Heart right ventricle (tissue), 16 donors: ENCODE results near the gene PTX4. TPM values are rescaled to one million over a fixed set of nuclear protein-coding genes. Genes with fewer than 3 reads are reported as not detected.
"Not testable (repeated sequence)": the region's sequence is repeated elsewhere in the genome, so short reads cannot be mapped to it uniquely, and the experiment has no call there.

Experiments used
- ATAC-seq, 8 donors: fragments of 200-7000 bp; cut with Tn5 transposase; one replicate each; pipeline ENCODE4 v1.9.1; 2020; ENCODE audit warnings: mild to moderate bottlenecking in 8 of 8, moderate library complexity in 8 of 8, moderate number of reproducible peaks in 1 of 8
- DNase-seq, 2 donors: peaks; one replicate each; pipeline ENCODE4 v3.0.0-alpha.2; 2020
- H3K27ac ChIP-seq, 10 donors: fragments of 200-600 bp; sonication (generic) in 2 of 10; one replicate each; pipeline versions ENCODE4 v1.5.0 to v1.8.0; 2020 to 2022; ENCODE audit warnings: mild to moderate bottlenecking in 3 of 10
- H3K27me3 ChIP-seq, 7 donors: fragments of 200-600 bp; one replicate each; pipeline ENCODE4 v1.8.0; 2021 to 2022; ENCODE audit warnings: mild to moderate bottlenecking in 2 of 7
- H3K36me3 ChIP-seq, 9 donors: fragments of 200-600 bp; sonication (generic) in 1 of 9; one replicate each; pipeline versions ENCODE4 v1.5.0 to v1.8.0; 2020 to 2022; ENCODE audit warnings: mild to moderate bottlenecking in 2 of 9
- H3K4me1 ChIP-seq, 9 donors: fragments of 200-600 bp; sonication (generic) in 1 of 9; one replicate each; pipeline versions ENCODE4 v1.5.0 to v1.8.0; 2020 to 2022; ENCODE audit warnings: mild to moderate bottlenecking in 4 of 9
- H3K4me3 ChIP-seq, 10 donors: fragments of 200-600 bp; sonication (generic) in 2 of 10; one replicate each; pipeline versions ENCODE4 v1.5.0 to v1.8.0; 2020 to 2022; ENCODE audit warnings: mild to moderate bottlenecking in 7 of 10, moderate library complexity in 2 of 10
- H3K9me3 ChIP-seq, 11 donors: fragments of 200-600 bp in 10 of 11; sonication (generic) in 2 of 11; one replicate each; pipeline versions ENCODE4 v1.5.0 to v1.8.0; 2013 to 2022; ENCODE audit warnings: mild to moderate bottlenecking in 2 of 11, control low read depth in 1 of 11, moderate library complexity in 1 of 11
- CTCF ChIP-seq, 9 donors: fragments of 200-600 bp; sonication (generic) in 2 of 9; IDR thresholded peaks; one replicate each; pipeline versions ENCODE4 v1.5.0 to v1.8.0; 2021 to 2022; ENCODE audit warnings: antibody characterized with exemption in 9 of 9, mild to moderate bottlenecking in 5 of 9, moderate library complexity in 1 of 9
- WGBS, 2 donors: extraction: QIAGEN DNeasy Blood & Tissue Kit; methylation state at CpG; one replicate each; pipeline ENCODE4 v1.1.7; 2013; ENCODE audit warnings: inconsistent platforms in 1 of 2; 5-methylcytosine and 5-hydroxymethylcytosine counted together
- intact Hi-C, 10 donors: fragments of 100-400 bp; cut with DNase I; formaldehyde crosslinking; loops; one replicate each; pipeline versions ENCODE4 v1.11.1 to v1.14.2; 2022
- polyA plus RNA-seq, 2 donors: library from polyadenylated mRNA; stranded (reverse); fragments of 200-250 nt; gene quantifications; one replicate each; pipeline ENCODE4 v1.2.3, GENCODE V29; 2013
- total RNA-seq, 10 donors: library from RNA; stranded (reverse); fragmentation: NEBNext Ultra II Directional in 3 of 10; extraction: Animal tissue kit (Norgen Biotek cat#: 25700) in 3 of 10; gene quantifications; one replicate each; pipeline versions ENCODE4 v1.2.1 to v1.2.4, GENCODE V29; 2021 to 2023
- donor health status: Arrhythmogenic right ventricular cardiomyopathy.
- donor health status: ischemic (EF 13 %, LVEDD 7.1; RV severe dilation, severe dysfunction).
- donor health status: healthy with polysubstance abuse.
- donor health status: DM: no; HTN: yes; CAD: no.
- donor health status: DM: no; HTN: no; CAD: no.
- donor health status: ischemic (EF 25% LVEDD 6.9; RV normal size, moderate dysfunction).
- donor health status: ischemic (EF 25% LVEDD 5.7; RV mildly dilated, moderate dysfunction).
- donor health status: healthy.
- donor health status: DM: yes; HTN: yes; CAD: no.
- donor health status: Ischemic cardiomyopathy.
- donor health status: ischemic (EF 35%, LVEDD 5.7; RV mildly dilated, moderate dysfunction).
- donor health status: nonischemic (EF 11% LVEDD 7.7; RV severe dilation, severe dysfunction).
- donor health status: DM: yes; HTN: yes; CAD: no.
- donor health status: PGD.
- donor health status: ischemic (EF 29% LVEDD 5.4; RV normal size, mild dysfunction).
- donor health status: nonischemic (EF 23%, LVEDD 6.1; RV moderate dilation, normal function).

The PTX4 gene
- total and polyA plus RNA-seq, 12 donors = not detected

- no peaks in the 10 kb centered on the region for H3K9me3 ChIP-seq
- no peaks in the 10 kb centered on the region for H3K4me1 ChIP-seq
- 73 to 80% methylated on average over 22 of the region's 22 CpGs for WGBS, 2 donors
- H3K27ac ChIP-seq = no peak overlapping the region
- no peaks in the 10 kb centered on the region for H3K27me3 ChIP-seq
- intact Hi-C loops = no loop called here
- H3K4me3 ChIP-seq = no peak overlapping the region
- DNase-seq (no peak), ATAC-seq (no peak)
- peaks cover 0 to 13% (median 9%) of the 10 kb centered on the region in 9 donors for H3K36me3 ChIP-seq
- TF ChIP-seq CTCF (IDR thresholded peaks at IDR 0.05) = no peak
Measured at GRCh38 chr16:1441391-1441829, 47.3 kb downstream of the PTX4 start.

- peaks cover 0 to 11% (median 0%) of the 10 kb centered on the region in 9 donors for H3K36me3 ChIP-seq
- DNase-seq, H3K27me3 ChIP-seq, ATAC-seq, H3K4me1 ChIP-seq, H3K9me3 ChIP-seq, H3K27ac ChIP-seq, H3K4me3 ChIP-seq, intact Hi-C loops: not testable (repeated sequence)
- 94% methylated on average over 4 of the region's 4 CpGs for WGBS, 2 donors
Measured at GRCh38 chr16:1439699-1440074, 49.1 kb downstream of the PTX4 start.

GRCh38 chr16:1439058-1439698 is 49.6 kb downstream of the PTX4 start:
- Histone ChIP-seq H3K27ac (no peak overlapping the region), H3K36me3 (peaks cover 0 to 11% (median 0%) of the 10 kb centered on the region in 9 donors), H3K9me3 (no peaks in the 10 kb centered on the region), H3K4me1 (no peaks in the 10 kb centered on the region), H3K27me3 (no peaks in the 10 kb centered on the region), H3K4me3 (no peak overlapping the region)
- no peak for ATAC-seq
- intact Hi-C loops = no loop called here
- 81 to 82% methylated on average over 27 of the region's 27 CpGs for WGBS, 2 donors
- no peak for TF ChIP-seq CTCF (IDR thresholded peaks at IDR 0.05)
- DNase-seq = no peak

GRCh38 chr16:1438229-1439057 is 50.3 kb downstream of the PTX4 start:
- Histone ChIP-seq H3K4me1 (peaks cover 0 to under 1% (median 0%) of the 10 kb centered on the region in 9 donors), H3K27me3 (peaks cover 0 to 2% (median 0%) of the 10 kb centered on the region in 7 donors), H3K4me3 (no peak overlapping the region), H3K27ac (no peak overlapping the region), H3K9me3 (no peaks in the 10 kb centered on the region), H3K36me3 (peaks cover 0 to 11% (median 0%) of the 10 kb centered on the region in 9 donors)
- no peak for ATAC-seq
- WGBS, 2 donors = 79 to 84% methylated on average over 35 of the region's 35 CpGs
- no peak for DNase-seq
- intact Hi-C loops = no loop called here
- TF ChIP-seq CTCF (IDR thresholded peaks at IDR 0.05) = no peak
